Muscle layer of colon (tissue), 2 donors: ENCODE results near the gene OSBPL5.

ENCODE experiments used
- H3K27ac ChIP-seq: one replicate; pipeline ENCODE4 v1.7.0; 2013; ENCODE audit warnings: low read depth, mild to moderate bottlenecking, low read length, moderate library complexity
- H3K27me3 ChIP-seq, 2 donors: one replicate each; pipeline ENCODE4 v1.7.0; 2013; ENCODE audit warnings: low read length in 2 of 2, mild to moderate bottlenecking in 2 of 2; ENCODE audit not compliant: insufficient read depth in 2 of 2, control insufficient read depth in 1 of 2
- H3K36me3 ChIP-seq: one replicate; pipeline ENCODE4 v1.7.0; 2013; ENCODE audit warnings: mild to moderate bottlenecking, low read length; ENCODE audit not compliant: insufficient read depth
- H3K4me1 ChIP-seq: one replicate; pipeline ENCODE4 v1.7.0; 2013; ENCODE audit warnings: mild to moderate bottlenecking, low read length; ENCODE audit not compliant: insufficient read depth
- H3K4me3 ChIP-seq, 2 donors: one replicate each; pipeline ENCODE4 v1.7.0; 2013; ENCODE audit warnings: low read length in 2 of 2, low read depth in 1 of 2, mild to moderate bottlenecking in 1 of 2, moderate library complexity in 1 of 2
- H3K9ac ChIP-seq: one replicate; pipeline ENCODE4 v1.7.0; 2013; ENCODE audit warnings: low read length
- H3K9me3 ChIP-seq: one replicate; pipeline ENCODE4 v1.7.0; 2013; ENCODE audit warnings: mild to moderate bottlenecking, low read length
- donor health status: abdominal sarcoma.
- donor health status: Adenocarcinoma of cecum.

The OSBPL5 gene

GRCh38 chr11:3132271-3132781, 32.8 kb downstream of the OSBPL5 start:
- no peak overlapping the region for H3K9ac ChIP-seq
- no peak overlapping the region for H3K27ac ChIP-seq
- H3K4me3 ChIP-seq, result no peak overlapping the region
- no peaks in the 10 kb centered on the region for H3K9me3 ChIP-seq
- H3K36me3 ChIP-seq, result peaks cover 4% of the 10 kb centered on the region
- no peaks in the 10 kb centered on the region for H3K27me3 ChIP-seq
- H3K4me1 ChIP-seq, result peaks cover 9% of the 10 kb centered on the region

- Histone ChIP-seq H3K27ac (no peak overlapping the region), H3K9me3 (no peaks in the 10 kb centered on the region), H3K27me3 (no peaks in the 10 kb centered on the region), H3K9ac (no peak overlapping the region), H3K36me3 (peaks cover 5% of the 10 kb centered on the region), H3K4me3 (no peak overlapping the region), H3K4me1 (peaks cover 15% of the 10 kb centered on the region)
Observed at GRCh38 chr11:3131330-3131941, 33.7 kb downstream of the OSBPL5 start.

GRCh38 chr11:3130269-3131071, 34.6 kb downstream of the OSBPL5 start:
- Histone ChIP-seq H3K27me3 (no peaks in the 10 kb centered on the region), H3K9ac (no peak overlapping the region), H3K27ac (no peak overlapping the region), H3K4me1 (peaks cover 7% of the 10 kb centered on the region), H3K4me3 (no peak overlapping the region), H3K9me3 (no peaks in the 10 kb centered on the region), H3K36me3 (peaks cover 5% of the 10 kb centered on the region)

GRCh38 chr11:3129591-3130268, 35.4 kb downstream of the OSBPL5 start:
- H3K9me3 ChIP-seq, result no peaks in the 10 kb centered on the region
- H3K36me3 ChIP-seq, result peaks cover 11% of the 10 kb centered on the region
- H3K4me1 ChIP-seq, result peaks cover 10% of the 10 kb centered on the region
- no peaks in the 10 kb centered on the region for H3K27me3 ChIP-seq
- H3K4me3 ChIP-seq, result no peak overlapping the region
- H3K27ac ChIP-seq, result no peak overlapping the region
- H3K9ac ChIP-seq, result no peak overlapping the region

GRCh38 chr11:3129181-3129590, 35.9 kb downstream of the OSBPL5 start:
- Histone ChIP-seq H3K36me3 (peaks cover 11% of the 10 kb centered on the region), H3K4me3 (no peak overlapping the region), H3K9me3 (no peaks in the 10 kb centered on the region), H3K27ac (no peak overlapping the region), H3K27me3 (no peaks in the 10 kb centered on the region), H3K4me1 (peaks cover 15% of the 10 kb centered on the region), H3K9ac (no peak overlapping the region)

- Histone ChIP-seq H3K9me3 (no peaks in the 10 kb centered on the region), H3K4me1 (peaks cover 21% of the 10 kb centered on the region), H3K4me3 (no peak overlapping the region), H3K27ac (no peak overlapping the region), H3K9ac (no peak overlapping the region), H3K36me3 (peaks cover 11% of the 10 kb centered on the region), H3K27me3 (no peaks in the 10 kb centered on the region)
Observed at GRCh38 chr11:3128356-3129180, 36.5 kb downstream of the OSBPL5 start.

GRCh38 chr11:3127706-3128355, 37.3 kb downstream of the OSBPL5 start:
- Histone ChIP-seq H3K9ac (no peak overlapping the region), H3K27ac (no peak overlapping the region), H3K4me1 (peaks cover 29% of the 10 kb centered on the region)

GRCh38 chr11:3126901-3127691, 38.0 kb downstream of the OSBPL5 start:
- Histone ChIP-seq H3K27me3 (no peaks in the 10 kb centered on the region), H3K4me3 (no peak overlapping the region), H3K36me3 (peaks cover 11% of the 10 kb centered on the region), H3K27ac (no peak overlapping the region), H3K4me1 (peaks cover 31% of the 10 kb centered on the region), H3K9me3 (no peaks in the 10 kb centered on the region), H3K9ac (no peak overlapping the region)

More at GRCh38 chr11:3127706-3128355, 37.3 kb downstream of the OSBPL5 start:
- Histone ChIP-seq H3K9me3 (no peaks in the 10 kb centered on the region), H3K4me3 (no peak overlapping the region), H3K27me3 (no peaks in the 10 kb centered on the region), H3K36me3 (peaks cover 11% of the 10 kb centered on the region)

- no peak overlapping the region for H3K27ac ChIP-seq
- peaks cover 31% of the 10 kb centered on the region for H3K4me1 ChIP-seq
- H3K9me3 ChIP-seq, result no peaks in the 10 kb centered on the region
- H3K36me3 ChIP-seq, result peaks cover 17% of the 10 kb centered on the region
- no peak overlapping the region for H3K4me3 ChIP-seq
- H3K9ac ChIP-seq, result no peak overlapping the region
- H3K27me3 ChIP-seq, result no peaks in the 10 kb centered on the region
Observed at GRCh38 chr11:3126207-3126865, 38.8 kb downstream of the OSBPL5 start.

- no peak overlapping the region for H3K9ac ChIP-seq
- peaks cover 27% of the 10 kb centered on the region for H3K36me3 ChIP-seq
- H3K9me3 ChIP-seq, result no peaks in the 10 kb centered on the region
- peaks cover 31% of the 10 kb centered on the region for H3K4me1 ChIP-seq
- no peak overlapping the region for H3K4me3 ChIP-seq
- H3K27me3 ChIP-seq, result no peaks in the 10 kb centered on the region
- H3K27ac ChIP-seq, result peak overlapping the region; percentile 30
Observed at GRCh38 chr11:3124821-3125220, 40.3 kb downstream of the OSBPL5 start.
